CD14-positive monocyte (primary cell): ENCODE results near the gene DTD1. TPM values are rescaled to one million over a fixed set of nuclear protein-coding genes. Genes with fewer than 3 reads are reported as not detected.

Experiments used
- DNase-seq, 3 donors: peaks; one replicate each; pipeline ENCODE4 v3.0.0-alpha.2; 2011 to 2022
- H2AFZ ChIP-seq: 2 replicates; pipeline ENCODE4 v1.6.0; 2012; ENCODE audit warnings: mild to moderate bottlenecking, low read depth, low read length, inconsistent platforms; ENCODE audit not compliant: insufficient read depth, poor library complexity, severe bottlenecking
- H3K27ac ChIP-seq, 2 donors: 1 replicate in 1 of 2; 2 replicates in 1 of 2; pipeline ENCODE4 v1.5.1; 2012 to 2013; ENCODE audit warnings: low read length in 2 of 2, control low read depth in 1 of 2, inconsistent platforms in 1 of 2, low read depth in 1 of 2, mild to moderate bottlenecking in 1 of 2
- H3K27me3 ChIP-seq, 2 donors: one replicate each; pipeline versions ENCODE4 v1.6.0 to v1.6.1; 2011 to 2013; ENCODE audit warnings: low read length in 2 of 2; ENCODE audit not compliant: control insufficient read depth in 2 of 2, insufficient read depth in 2 of 2
- H3K36me3 ChIP-seq, 2 donors: replicated peaks in 1 of 2; 1 replicate in 1 of 2; 2 replicates in 1 of 2; pipeline versions ENCODE4 v1.5.1 to v1.6.1; 2012 to 2013; ENCODE audit warnings: low read length in 2 of 2, control low read depth in 1 of 2, inconsistent platforms in 1 of 2, mild to moderate bottlenecking in 1 of 2; ENCODE audit not compliant: insufficient read depth in 2 of 2, control insufficient read depth in 1 of 2
- H3K4me1 ChIP-seq, 2 donors: 1 replicate in 1 of 2; 2 replicates in 1 of 2; pipeline versions ENCODE4 v1.5.1 to v1.6.1; 2012 to 2013; ENCODE audit warnings: low read length in 2 of 2, control low read depth in 1 of 2, inconsistent platforms in 1 of 2, mild to moderate bottlenecking in 1 of 2, moderate library complexity in 1 of 2; ENCODE audit not compliant: insufficient read depth in 2 of 2, control insufficient read depth in 1 of 2
- H3K4me2 ChIP-seq: replicated peaks from 2 replicates; pipeline ENCODE3; 2012; ENCODE audit warnings: low read length, moderate library complexity, mild to moderate bottlenecking; ENCODE audit not compliant: poor library complexity, severe bottlenecking; ENCODE audit errors: extremely low read depth
- H3K4me3 ChIP-seq, 3 experiments: fragments of 200-600 bp in 1 of 3; sonication (generic) in 1 of 3; replicated peaks in 1 of 3; 1 replicate in 2 of 3; 2 replicates in 1 of 3; pipeline ENCODE4 v1.5.1; 2011 to 2013; ENCODE audit warnings: low read length in 3 of 3, mild to moderate bottlenecking in 3 of 3, control low read depth in 2 of 3, low read depth in 2 of 3, inconsistent platforms in 1 of 3, moderate library complexity in 1 of 3
- H3K79me2 ChIP-seq: 2 replicates; pipeline ENCODE4 v1.6.0; 2012; ENCODE audit warnings: mild to moderate bottlenecking, control low read depth, inconsistent platforms, low read length, moderate library complexity; ENCODE audit not compliant: insufficient read depth
- H3K9ac ChIP-seq: 2 replicates; pipeline ENCODE4 v1.6.0; 2017; ENCODE audit warnings: low read length, mild to moderate bottlenecking; ENCODE audit not compliant: insufficient read depth, poor library complexity, severe bottlenecking
- H3K9me3 ChIP-seq, 2 donors: replicated peaks in 1 of 2; 1 replicate in 1 of 2; 2 replicates in 1 of 2; pipeline versions ENCODE4 v1.5.1 to v1.6.1; 2012 to 2013; ENCODE audit warnings: low read length in 2 of 2, control low read depth in 1 of 2; ENCODE audit not compliant: control insufficient read depth in 1 of 2, insufficient read depth in 1 of 2
- H4K20me1 ChIP-seq: 2 replicates; pipeline ENCODE4 v1.6.0; 2012; ENCODE audit warnings: mild to moderate bottlenecking, low read length, control low read depth, moderate library complexity; ENCODE audit not compliant: insufficient read depth
- H3K27ac Mint-ChIP-seq, 7 donors: one replicate each; pipeline ENCODE4 v1.8.0; 2020; ENCODE audit warnings: mild to moderate bottlenecking in 7 of 7, mixed read lengths in 7 of 7, moderate library complexity in 6 of 7, inconsistent platforms in 2 of 7
- H3K27me3 Mint-ChIP-seq, 3 donors: one replicate each; pipeline ENCODE4 v1.8.0; 2021 to 2022; ENCODE audit warnings: low read depth in 3 of 3, mild to moderate bottlenecking in 3 of 3, mixed read lengths in 3 of 3, moderate library complexity in 3 of 3, inconsistent platforms in 1 of 3
- H3K36me3 Mint-ChIP-seq, 2 donors: one replicate each; pipeline ENCODE4 v1.8.0; 2020; ENCODE audit warnings: mixed read lengths in 2 of 2, inconsistent platforms in 1 of 2, mild to moderate bottlenecking in 1 of 2
- H3K4me1 Mint-ChIP-seq: one replicate; pipeline ENCODE4 v1.8.0; 2020; ENCODE audit warnings: mild to moderate bottlenecking, mixed read lengths
- H3K4me3 Mint-ChIP-seq, 2 donors: one replicate each; pipeline ENCODE4 v1.8.0; 2020; ENCODE audit warnings: mild to moderate bottlenecking in 2 of 2, mixed read lengths in 2 of 2, moderate library complexity in 1 of 2
- H3K9me3 Mint-ChIP-seq, 7 donors: one replicate each; pipeline ENCODE4 v1.8.0; 2020 to 2022; ENCODE audit warnings: mixed read lengths in 7 of 7, mild to moderate bottlenecking in 6 of 7, moderate library complexity in 6 of 7, inconsistent platforms in 2 of 7
- CTCF ChIP-seq: fragments of 200-600 bp; IDR thresholded peaks from one replicate; pipeline ENCODE4 v1.8.0; 2022; ENCODE audit warnings: antibody characterized with exemption, mild to moderate bottlenecking
- WGBS: methylation state at CpG from one replicate; pipeline ENCODE4 v1.1.5; 2013; ENCODE audit warnings: missing lambda C conversion rate; ENCODE audit not compliant: insufficient coverage; 5-methylcytosine and 5-hydroxymethylcytosine counted together
- intact Hi-C, 2 donors: fragments of 100-400 bp; cut with micrococcal nuclease; formaldehyde crosslinking; loops; one replicate each; pipeline versions ENCODE4 v1.15.0 to v1.15.1; 2023
- polyA plus RNA-seq, 3 donors: library from polyadenylated mRNA; depleted of rRNA in 1 of 3; unstranded in 2 of 3; stranded (reverse) in 1 of 3; fragments of 300-500 nt in 2 of 3; fragments of >200 nt in 1 of 3; fragmentation: Illumina TruSeq in 2 of 3; gene quantifications; 1 replicate in 2 of 3; 2 replicates in 1 of 3; pipeline ENCODE4 v1.2.3, GENCODE V29; 2012 to 2021

Gene DTD1
- polyA plus RNA-seq, 3 donors = 18.8 to 33.6 (median 26.3) TPM

DNA sequence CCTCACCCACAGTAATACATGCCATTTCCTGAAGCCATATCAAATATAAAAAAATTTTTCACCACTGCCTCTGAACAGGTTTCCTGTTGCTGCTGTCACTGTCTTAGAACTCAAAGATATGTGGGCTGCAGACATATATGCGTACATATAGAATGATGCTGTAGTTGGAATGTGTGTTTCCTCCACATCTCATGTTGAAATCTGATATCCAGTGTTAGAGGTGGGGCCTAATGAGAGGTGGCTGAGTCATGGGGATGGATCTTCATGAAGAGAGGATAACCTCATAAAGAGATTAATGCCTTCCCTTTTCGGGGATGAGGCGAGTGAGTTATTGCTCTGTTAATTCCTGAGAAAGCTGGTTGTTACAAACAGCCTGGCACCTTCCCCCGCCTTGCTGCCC lies 218.0 kb downstream of the DTD1 start:
- Histone ChIP-seq H4K20me1 (no peaks in the 10 kb centered on the region), H3K27me3 (no peaks in the 10 kb centered on the region), H2AFZ (no peak overlapping the region), H3K9me3 (no peaks in the 10 kb centered on the region), H3K36me3 (no peaks in the 10 kb centered on the region), H3K4me2 (no peak overlapping the region), H3K27ac (no peak overlapping the region), H3K9ac (no peak overlapping the region), H3K4me1 (no peaks in the 10 kb centered on the region), H3K79me2 (no peaks in the 10 kb centered on the region), H3K4me3 (no peak overlapping the region)
- H3K4me3 Mint-ChIP-seq = no peak overlapping the region
- 66% methylated on average over 4 of the region's 4 CpGs for WGBS
- H3K36me3 Mint-ChIP-seq = no peaks in the 10 kb centered on the region
- no peak overlapping the region for H3K27ac Mint-ChIP-seq
- intact Hi-C loops = no loop called here
- H3K9me3 Mint-ChIP-seq = peaks cover 0 to 6% (median 0%) of the 10 kb centered on the region in 7 donors
- no peak for TF ChIP-seq CTCF
- no peak for DNase-seq
- H3K4me1 Mint-ChIP-seq = no peaks in the 10 kb centered on the region
- H3K27me3 Mint-ChIP-seq = peaks cover 0 to 5% (median 4%) of the 10 kb centered on the region in 3 donors

DNA sequence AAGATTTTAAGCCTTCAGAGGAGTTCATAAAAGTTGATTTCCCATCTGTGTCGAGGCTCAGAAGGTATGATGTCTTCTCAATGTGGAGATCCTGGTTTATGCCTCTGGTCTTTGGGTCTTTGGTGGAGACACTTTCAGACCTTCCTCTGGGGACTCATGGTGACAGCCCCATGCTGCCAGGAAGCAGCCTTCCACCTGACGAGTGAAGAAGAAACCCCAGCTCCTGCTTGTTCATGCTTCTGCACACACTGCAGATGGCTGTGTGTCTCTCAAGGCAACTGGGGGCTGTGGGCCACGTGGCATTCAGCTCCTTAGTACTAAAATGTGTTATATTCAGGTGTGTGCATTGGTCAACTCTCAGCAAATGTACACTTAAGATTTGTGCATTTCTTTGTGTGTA lies 220.9 kb downstream of the DTD1 start:
- no peaks in the 10 kb centered on the region for H3K27me3 ChIP-seq
- no peak overlapping the region for H3K4me3 Mint-ChIP-seq
- no peak for DNase-seq
- peaks cover 0 to 5% (median 2%) of the 10 kb centered on the region in 3 donors for H3K27me3 Mint-ChIP-seq
- no peak overlapping the region for H2AFZ ChIP-seq
- no peaks in the 10 kb centered on the region for H3K36me3 ChIP-seq
- intact Hi-C loops = no loop called here
- no peaks in the 10 kb centered on the region for H4K20me1 ChIP-seq
- H3K79me2 ChIP-seq = no peaks in the 10 kb centered on the region
- H3K27ac Mint-ChIP-seq = no peak overlapping the region
- no peak overlapping the region for H3K27ac ChIP-seq
- H3K4me2 ChIP-seq = no peak overlapping the region
- no peak overlapping the region for H3K4me3 ChIP-seq
- H3K4me1 ChIP-seq = no peaks in the 10 kb centered on the region
- WGBS = 100% methylated on average over 2 of the region's 3 CpGs
- no peak overlapping the region for H3K9ac ChIP-seq
- H3K36me3 Mint-ChIP-seq = no peaks in the 10 kb centered on the region
- peaks cover 0 to 6% (median 0%) of the 10 kb centered on the region in 7 donors for H3K9me3 Mint-ChIP-seq
- TF ChIP-seq CTCF = no peak
- H3K9me3 ChIP-seq = no peaks in the 10 kb centered on the region
- no peaks in the 10 kb centered on the region for H3K4me1 Mint-ChIP-seq
